Activated naive CD8-positive, alpha-beta T cell treated with anti-CD3 and anti-CD28 coated beads, Interleukin-2, amount 10 ng/mL, durations not matched to agents 7 days and 5 days (primary cell): ENCODE data around the gene NFKBIB. TPM values are rescaled to one million over a fixed set of nuclear protein-coding genes. Genes with fewer than 3 reads are reported as not detected.
A peak's percentile ranks its signal among the peaks of the same experiment; 100 is the strongest.
"Not testable (repeated sequence)": the region's sequence is repeated elsewhere in the genome, so short reads cannot be mapped to it uniquely, and the experiment has no call there.

Source experiments
- ATAC-seq: fragments of 150-1000 bp; cut with Tn5 transposase; one replicate; pipeline ENCODE4 v1.10.0; 2021; ENCODE audit warnings: low read depth, moderate library complexity
- POLR2A ChIA-PET: fragments of 350-600 bp; sonication (Branson Sonifier 250); formaldehyde crosslinking; loops from one replicate; lab custom pipeline; 2021; ENCODE audit warnings: antibody characterized with exemption; lab: Charles Lee
- DNase-seq: peaks from one replicate; pipeline ENCODE4 v3.0.0; 2021
- H3K27ac Mint-ChIP-seq: one replicate; pipeline ENCODE4 v1.8.0; 2022; ENCODE audit warnings: mild to moderate bottlenecking, mixed read lengths
- H3K27me3 Mint-ChIP-seq: one replicate; pipeline ENCODE4 v1.8.0; 2022; ENCODE audit warnings: mild to moderate bottlenecking, moderate library complexity, mixed read lengths
- H3K36me3 Mint-ChIP-seq: one replicate; pipeline ENCODE4 v1.8.0; 2021; ENCODE audit warnings: mild to moderate bottlenecking, mixed read lengths
- H3K4me1 Mint-ChIP-seq: one replicate; pipeline ENCODE4 v1.8.0; 2021; ENCODE audit warnings: mixed read lengths
- H3K4me3 Mint-ChIP-seq: one replicate; pipeline ENCODE4 v1.8.0; 2022; ENCODE audit warnings: mild to moderate bottlenecking, moderate library complexity, mixed read lengths
- H3K9me3 Mint-ChIP-seq: one replicate; pipeline ENCODE4 v1.8.0; 2021; ENCODE audit warnings: mixed read lengths
- total RNA-seq, 2 experiments: library from RNA; stranded (reverse); gene quantifications; one replicate each; pipeline ENCODE4 v1.2.3, GENCODE V29; 2021

NFKBIB gene
- 10 to 100 TPM; 30.0 to 31.1 TPM for total RNA-seq

DNA sequence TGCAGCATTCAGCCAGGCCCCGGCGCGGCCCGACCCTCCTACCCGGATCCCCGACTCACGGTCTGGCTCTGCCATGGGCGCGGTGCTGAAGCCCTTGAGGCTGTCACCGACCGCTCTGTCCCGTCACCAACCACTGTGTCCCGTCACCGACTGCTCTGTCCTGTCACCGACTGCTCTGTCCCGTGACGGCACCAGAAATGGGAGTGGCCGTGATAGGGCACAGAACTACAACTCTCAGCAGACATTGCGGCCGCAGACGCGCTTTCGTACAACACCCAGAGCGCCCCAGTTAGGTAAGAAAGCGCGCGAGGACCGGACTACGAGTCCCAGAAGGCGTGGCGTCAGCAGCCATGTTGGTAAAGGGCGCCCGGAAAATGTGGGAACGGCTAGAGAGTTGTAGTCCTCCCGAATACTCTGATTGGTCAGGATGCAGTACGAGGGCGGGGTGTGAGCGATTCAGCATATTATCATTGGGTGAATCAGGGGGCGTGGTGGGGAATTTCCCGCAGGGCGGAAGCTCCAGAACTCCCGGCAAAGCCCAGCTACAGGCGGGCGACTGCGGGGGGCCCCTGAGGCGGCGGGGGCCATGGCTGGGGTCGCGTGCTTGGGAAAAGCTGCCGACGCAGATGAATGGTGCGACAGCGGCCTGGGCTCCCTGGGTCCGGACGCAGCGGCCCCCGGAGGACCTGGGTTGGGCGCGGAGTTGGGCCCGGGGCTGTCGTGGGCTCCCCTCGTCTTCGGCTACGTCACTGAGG lies at the start of gene NFKBIB, which contains the start of gene SIRT2:
TSS of gene NFKBIB (plus strand) at position 523 of the 755 bp plus-strand sequence. CDS start at position 587, 64 bp downstream.
TSS of gene SIRT2 (minus strand) at position 172 of the 755 bp plus-strand sequence. CDS start at position 75, 97 bp downstream.
- H3K27me3 Mint-ChIP-seq: no peaks in the 10 kb centered on the region
- peaks cover 18% of the 10 kb centered on the region for H3K36me3 Mint-ChIP-seq
- DNase-seq: peak; percentile 94
- peak within 1 kb of the TSS; percentile 96 for H3K4me3 Mint-ChIP-seq
- POLR2A ChIA-PET: interaction anchor here (0.6 to 2.5 kb wide), 12 partner anchors 21 to 525 kb away, joined by 3 to 13 read pairs (median 5); partner anchors contain the start of genes ECH1, EIF3K, FAM98C and MAP4K1
- H3K9me3 Mint-ChIP-seq: no peaks in the 10 kb centered on the region
- peaks cover 32% of the 10 kb centered on the region for H3K4me1 Mint-ChIP-seq
- peak; percentile 93 for ATAC-seq
- H3K27ac Mint-ChIP-seq: peak within 1 kb of the TSS; percentile 96

DNA sequence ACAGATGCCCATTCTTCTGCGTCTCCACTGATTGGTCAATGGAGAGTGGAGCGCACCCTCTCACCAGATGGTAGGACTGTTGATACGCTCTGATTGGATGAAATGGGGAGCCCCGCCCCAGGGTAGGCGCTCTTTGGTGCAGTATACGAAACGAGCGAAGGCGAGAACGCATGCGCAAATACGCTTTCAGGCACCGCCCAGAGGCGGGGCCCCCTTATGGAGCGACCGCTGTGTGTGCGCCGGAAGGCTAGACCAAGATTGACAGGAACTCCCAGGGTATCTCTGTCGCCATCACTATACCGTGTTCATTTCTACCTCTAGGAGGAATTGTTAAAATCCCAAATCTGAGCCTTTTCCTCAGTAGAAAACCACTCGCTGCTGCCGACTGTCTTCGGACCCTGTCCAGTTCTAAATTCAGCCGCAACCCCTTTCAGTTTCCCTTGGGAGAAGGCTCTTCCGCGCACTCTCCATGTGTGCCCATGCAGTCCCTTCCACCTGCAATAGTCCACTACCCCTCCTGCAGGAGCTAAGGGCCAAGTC lies 49.3 kb upstream of the NFKBIB start:
- Mint-ChIP-seq H3K9me3 (no peaks in the 10 kb centered on the region), H3K27me3 (no peaks in the 10 kb centered on the region), H3K4me3 (peak overlapping the region; percentile 97), H3K36me3 (peaks cover 27% of the 10 kb centered on the region), H3K4me1 (peaks cover 36% of the 10 kb centered on the region), H3K27ac (peak overlapping the region; percentile 100)
- DNase-seq (peak; percentile 95), ATAC-seq (peak; percentile 82)
- POLR2A ChIA-PET: interaction anchor here (0.8 to 7.3 kb wide), 8 partner anchors 8 to 448 kb away, joined by 3 to 161 read pairs (median 6); partner anchors contain the start of genes ECH1, EIF3K, FAM98C and NFKBIB

GRCh38 chr19:38850976-38851621 lies 48.7 kb upstream of the NFKBIB start:
- Mint-ChIP-seq H3K36me3 (peaks cover 21% of the 10 kb centered on the region), H3K4me3 (peak overlapping the region; percentile 97), H3K4me1 (peaks cover 32% of the 10 kb centered on the region), H3K27ac (peak overlapping the region; percentile 100), H3K9me3 (no peaks in the 10 kb centered on the region), H3K27me3 (no peaks in the 10 kb centered on the region)
- POLR2A ChIA-PET: interaction anchor here (0.8 to 7.3 kb wide), 13 partner anchors 9 to 448 kb away, joined by 3 to 161 read pairs (median 4); partner anchors contain the start of genes ECH1, EIF3K, FAM98C and MRPS12
- ATAC-seq (no peak), DNase-seq (peak; percentile 64)

- Mint-ChIP-seq H3K27ac (peak overlapping the region; percentile 100), H3K36me3 (peaks cover 22% of the 10 kb centered on the region), H3K27me3 (no peaks in the 10 kb centered on the region), H3K9me3 (no peaks in the 10 kb centered on the region), H3K4me1 (peaks cover 36% of the 10 kb centered on the region), H3K4me3 (peak overlapping the region; percentile 97)
- ATAC-seq (no peak), DNase-seq (peak; percentile 92)
- POLR2A ChIA-PET: interaction anchor here (0.9 to 7.3 kb wide), 11 partner anchors 9 to 449 kb away, joined by 3 to 161 read pairs (median 4); partner anchors contain the start of genes ECH1, FAM98C, MRPS12 and NFKBIB
Observed at GRCh38 chr19:38851622-38852230, 48.0 kb upstream of the NFKBIB start.

GRCh38 chr19:38852231-38853044 lies 47.3 kb upstream of the NFKBIB start:
- peak overlapping the region; percentile 90 for H3K27ac Mint-ChIP-seq
- no peak for ATAC-seq

DNA sequence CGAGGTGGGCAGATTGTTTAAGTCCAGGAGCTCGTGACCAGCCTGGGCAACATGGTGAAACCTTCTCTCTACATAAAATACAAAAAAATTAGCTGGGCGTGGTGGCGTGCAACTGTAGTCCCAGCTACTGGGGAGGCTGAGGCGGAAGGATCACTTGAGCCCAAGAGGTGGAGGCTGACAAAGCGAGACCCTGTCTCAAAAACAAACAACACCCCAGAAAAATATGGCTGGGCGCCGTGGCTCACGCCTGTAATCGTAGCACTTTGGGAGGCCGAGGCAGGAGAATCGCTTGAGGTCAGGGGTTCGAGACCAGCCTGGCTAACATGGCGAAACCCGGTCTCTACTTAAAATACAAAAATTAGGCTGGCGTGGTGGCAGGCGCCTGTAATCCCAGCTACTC lies 46.6 kb upstream of the NFKBIB start:
- Mint-ChIP-seq H3K9me3 (no peaks in the 10 kb centered on the region), H3K27ac (peak overlapping the region; percentile 90), H3K4me1 (peaks cover 43% of the 10 kb centered on the region), H3K27me3 (no peaks in the 10 kb centered on the region), H3K36me3 (peaks cover 12% of the 10 kb centered on the region), H3K4me3 (peak overlapping the region; percentile 88)
- ATAC-seq (no peak), DNase-seq (no peak)
- POLR2A ChIA-PET: interaction anchor here (0.8 to 7.3 kb wide), 5 partner anchors 9 to 118 kb away, joined by 5 to 161 read pairs (median 20); partner anchors contain the start of gene RINL

More at GRCh38 chr19:38852231-38853044, 47.3 kb upstream of the NFKBIB start:
- Mint-ChIP-seq H3K36me3 (peaks cover 19% of the 10 kb centered on the region), H3K4me3 (peak overlapping the region; percentile 88), H3K4me1 (peaks cover 41% of the 10 kb centered on the region), H3K9me3 (no peaks in the 10 kb centered on the region), H3K27me3 (no peaks in the 10 kb centered on the region)
- peak; percentile 69 for DNase-seq
- POLR2A ChIA-PET: interaction anchor here (0.8 to 7.3 kb wide), 8 partner anchors 8 to 118 kb away, joined by 4 to 161 read pairs (median 5); partner anchors contain the start of genes MRPS12, NFKBIB, RINL and SARS2

DNA sequence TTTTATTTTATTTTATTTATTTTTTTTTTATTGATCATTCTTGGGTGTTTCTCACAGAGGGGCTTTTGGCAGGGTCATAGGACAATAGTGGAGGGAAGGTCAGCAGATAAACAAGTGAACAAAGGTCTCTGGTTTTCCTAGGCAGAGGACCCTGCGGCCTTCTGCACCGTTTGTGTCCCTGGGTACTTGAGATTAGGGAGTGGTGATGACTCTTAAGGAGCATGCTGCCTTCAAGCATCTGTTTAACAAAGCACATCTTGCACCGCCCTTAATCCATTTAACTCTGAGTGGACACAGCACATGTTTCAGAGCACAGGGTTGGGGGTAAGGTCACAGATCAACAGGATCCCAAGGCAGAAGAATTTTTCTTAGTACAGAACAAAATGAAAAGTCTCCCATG lies 44.8 kb upstream of the NFKBIB start:
- H3K27me3 Mint-ChIP-seq, H3K9me3 Mint-ChIP-seq, H3K36me3 Mint-ChIP-seq, H3K27ac Mint-ChIP-seq, POLR2A ChIA-PET, DNase-seq, ATAC-seq, H3K4me3 Mint-ChIP-seq: not testable (repeated sequence)
- H3K4me1 Mint-ChIP-seq: peaks cover 38% of the 10 kb centered on the region

- H3K4me3 Mint-ChIP-seq, H3K36me3 Mint-ChIP-seq, H3K27ac Mint-ChIP-seq, H3K9me3 Mint-ChIP-seq, H3K27me3 Mint-ChIP-seq, DNase-seq, ATAC-seq, POLR2A ChIA-PET: not testable (repeated sequence)
- peaks cover 39% of the 10 kb centered on the region for H3K4me1 Mint-ChIP-seq
Observed at GRCh38 chr19:38855751-38856150, 44.0 kb upstream of the NFKBIB start.

- DNase-seq (no peak), ATAC-seq (no peak)
- Mint-ChIP-seq H3K36me3 (peaks cover 3% of the 10 kb centered on the region), H3K4me3 (peak overlapping the region; percentile 84), H3K27me3 (no peaks in the 10 kb centered on the region), H3K27ac (peak overlapping the region; percentile 91), H3K9me3 (no peaks in the 10 kb centered on the region), H3K4me1 (peaks cover 35% of the 10 kb centered on the region)
- POLR2A ChIA-PET: interaction anchor here (1.0 to 2.0 kb wide), 7 partner anchors 8 to 549 kb away, joined by 3 to 9 read pairs (median 6); partner anchors contain the start of genes ACTN4 and RINL
Observed at GRCh38 chr19:38856813-38857212, 43.0 kb upstream of the NFKBIB start.

DNA sequence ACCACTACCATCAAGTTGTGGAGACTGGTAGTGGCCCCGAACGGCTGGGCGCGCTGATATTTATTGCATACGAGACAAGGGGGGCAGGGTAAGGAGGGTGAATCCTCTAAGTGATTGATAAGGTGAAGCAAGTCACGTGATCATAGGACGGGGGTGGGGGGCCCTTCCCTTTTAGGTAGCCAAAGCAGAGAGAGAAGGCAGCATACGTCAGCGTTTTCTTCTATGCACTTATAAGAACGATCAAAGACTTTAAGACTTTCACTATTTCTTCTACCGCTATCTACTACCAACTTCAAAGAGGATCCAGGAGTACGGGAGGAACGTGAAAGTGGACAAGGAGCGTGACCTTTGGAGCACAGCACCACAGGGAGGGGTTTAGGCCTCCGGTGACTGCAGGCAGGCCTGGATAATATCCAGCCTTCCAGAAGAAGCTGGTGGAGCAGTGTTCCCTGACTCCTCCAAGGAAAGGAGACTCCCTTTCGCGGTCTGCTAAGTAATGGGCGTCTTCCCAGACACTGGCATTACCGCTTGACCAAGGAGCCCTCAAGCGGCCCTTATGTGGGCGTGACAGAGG lies 40.1 kb upstream of the NFKBIB start:
- H3K36me3 Mint-ChIP-seq, H3K27ac Mint-ChIP-seq, H3K4me3 Mint-ChIP-seq, ATAC-seq, H3K27me3 Mint-ChIP-seq, DNase-seq, H3K9me3 Mint-ChIP-seq: not testable (repeated sequence)
- H3K4me1 Mint-ChIP-seq: peaks cover 34% of the 10 kb centered on the region
- POLR2A ChIA-PET: interaction anchor here (11.9 kb wide), 1 partner anchor 9 kb away, joined by 161 read pairs; the partner anchor contains the start of gene HNRNPL

GRCh38 chr19:38861368-38861767 lies 38.4 kb upstream of the NFKBIB start:
- H3K36me3 Mint-ChIP-seq: peaks cover 20% of the 10 kb centered on the region
- no peaks in the 10 kb centered on the region for H3K27me3 Mint-ChIP-seq
- H3K27ac Mint-ChIP-seq: no peak overlapping the region
- ATAC-seq (no peak), DNase-seq (no peak)
- H3K9me3 Mint-ChIP-seq: no peaks in the 10 kb centered on the region
- POLR2A ChIA-PET: interaction anchor here (1.2 to 11.9 kb wide), 2 partner anchors 11 to 19 kb away, joined by 7 to 161 read pairs; partner anchors contain the start of gene HNRNPL
- no peak overlapping the region for H3K4me3 Mint-ChIP-seq
- H3K4me1 Mint-ChIP-seq: peaks cover 48% of the 10 kb centered on the region
